Stimulated activated CD8-positive, alpha-beta memory T cell treated with anti-CD3 and anti-CD28 coated beads, Interleukin-4, amount 100 ng/mL, for 24 hours (primary cell): ENCODE results near the gene ZNF860.
"Not testable (repeated sequence)": the region's sequence is repeated elsewhere in the genome, so short reads cannot be mapped to it uniquely, and the experiment has no call there.

ENCODE experiments used
- DNase-seq: peaks from one replicate; pipeline ENCODE4 v3.0.0-alpha.2; 2020; ENCODE audit warnings: low read depth

ZNF860 gene

DNA sequence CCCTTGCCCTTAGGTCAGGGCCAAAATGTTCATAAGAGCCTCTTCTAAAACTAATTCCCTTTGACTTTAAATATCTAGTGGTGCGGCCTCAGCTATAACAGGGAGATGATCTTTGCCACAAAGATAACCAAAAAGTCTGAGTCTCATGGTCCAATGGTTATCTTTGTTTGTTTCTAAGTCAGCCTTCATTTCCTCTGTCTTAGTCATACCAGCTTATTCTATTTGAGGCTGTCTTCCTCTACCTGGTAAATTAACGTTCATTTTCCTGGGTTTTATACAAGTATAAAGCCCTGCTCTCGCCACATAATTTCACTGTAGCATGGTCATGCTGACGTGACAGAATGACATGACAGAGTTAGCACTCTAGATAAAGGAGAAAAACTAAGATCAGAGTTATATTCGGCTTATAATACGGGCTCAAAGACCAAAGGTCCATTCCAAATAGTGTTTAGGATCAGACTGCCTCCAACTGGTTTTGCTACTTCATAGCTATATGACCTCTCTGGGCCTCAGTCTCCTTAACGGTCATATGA is 18.4 kb downstream of the ZNF860 start:
- DNase-seq, result no peak

DNA sequence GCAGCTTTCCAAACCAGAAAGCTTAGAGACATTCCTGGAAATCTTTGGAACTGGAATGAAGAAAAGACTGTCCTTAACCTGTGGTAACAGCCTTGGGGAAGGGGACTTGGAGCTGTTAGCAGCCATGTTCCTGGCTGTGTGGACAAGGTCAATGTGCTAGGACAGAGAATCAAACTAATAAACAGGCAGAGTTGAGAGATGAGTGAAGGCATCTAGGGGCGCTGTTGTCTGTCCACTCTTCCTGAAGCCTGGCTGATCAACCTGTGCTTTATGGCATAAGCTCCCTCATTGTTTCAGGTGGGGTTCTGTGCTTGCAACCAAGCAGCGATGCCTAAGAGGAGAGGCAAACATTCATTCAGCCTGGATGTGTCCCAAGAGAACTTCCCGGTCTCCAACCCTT is 19.3 kb downstream of the ZNF860 start:
- DNase-seq, result no peak

DNA sequence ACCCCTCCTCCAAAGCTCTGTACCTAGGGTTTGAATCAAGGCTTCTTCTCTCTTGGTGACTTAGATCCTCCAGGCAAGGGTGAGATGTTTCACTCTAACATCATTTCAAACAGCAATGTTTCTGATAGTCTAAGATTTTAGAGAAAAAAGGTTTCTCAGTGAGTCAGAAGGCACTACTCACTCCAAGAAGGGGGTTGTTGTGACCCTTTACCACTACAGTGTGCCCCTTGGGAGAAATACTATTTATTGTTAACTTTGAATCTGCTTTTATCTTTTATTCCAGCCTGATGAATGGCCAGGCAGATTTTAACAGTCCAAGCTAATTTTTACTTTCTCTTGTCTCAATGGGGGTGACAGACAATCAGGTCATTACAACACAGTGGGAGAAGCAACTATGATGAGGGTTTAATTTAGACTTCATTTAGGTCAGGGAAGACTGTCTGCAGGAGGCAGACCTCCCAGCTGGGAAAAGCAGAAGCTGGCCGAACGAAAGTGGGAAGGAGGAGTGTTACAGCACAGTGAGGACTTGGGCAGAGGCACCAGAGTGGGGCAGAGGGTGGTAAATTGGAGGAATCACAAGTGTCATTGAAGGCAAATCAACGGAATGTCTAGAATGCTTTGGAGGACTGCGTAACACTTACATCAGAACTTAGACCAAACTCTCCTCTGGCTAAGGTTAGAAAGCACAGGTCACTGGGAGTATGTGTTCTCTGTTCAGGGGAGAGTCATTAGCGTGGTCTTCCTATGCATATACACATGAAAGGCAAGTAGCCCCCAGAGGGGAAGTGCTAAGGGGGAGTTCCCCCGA is 21.2 kb downstream of the ZNF860 start:
- DNase-seq, result no peak

DNA sequence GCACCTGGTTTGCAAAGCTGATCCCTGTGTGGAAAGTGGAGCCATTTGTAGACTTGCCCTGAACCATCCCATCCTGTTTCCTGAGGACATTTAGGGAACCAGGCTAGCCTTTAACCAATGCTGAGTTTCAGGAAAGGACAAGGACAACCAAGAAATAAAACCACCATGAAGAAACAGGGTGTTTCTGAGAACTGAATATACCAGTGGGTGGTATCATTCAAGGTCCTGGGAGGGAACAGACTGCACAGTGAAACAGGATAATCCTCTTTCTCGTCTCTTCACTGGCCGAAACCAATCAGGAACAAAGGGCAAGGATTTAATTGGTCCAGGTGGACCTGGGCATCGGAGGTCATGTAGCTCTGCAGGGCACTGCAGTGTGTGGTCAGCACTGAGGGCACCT is 21.8 kb downstream of the ZNF860 start:
- DNase-seq, result no peak

DNA sequence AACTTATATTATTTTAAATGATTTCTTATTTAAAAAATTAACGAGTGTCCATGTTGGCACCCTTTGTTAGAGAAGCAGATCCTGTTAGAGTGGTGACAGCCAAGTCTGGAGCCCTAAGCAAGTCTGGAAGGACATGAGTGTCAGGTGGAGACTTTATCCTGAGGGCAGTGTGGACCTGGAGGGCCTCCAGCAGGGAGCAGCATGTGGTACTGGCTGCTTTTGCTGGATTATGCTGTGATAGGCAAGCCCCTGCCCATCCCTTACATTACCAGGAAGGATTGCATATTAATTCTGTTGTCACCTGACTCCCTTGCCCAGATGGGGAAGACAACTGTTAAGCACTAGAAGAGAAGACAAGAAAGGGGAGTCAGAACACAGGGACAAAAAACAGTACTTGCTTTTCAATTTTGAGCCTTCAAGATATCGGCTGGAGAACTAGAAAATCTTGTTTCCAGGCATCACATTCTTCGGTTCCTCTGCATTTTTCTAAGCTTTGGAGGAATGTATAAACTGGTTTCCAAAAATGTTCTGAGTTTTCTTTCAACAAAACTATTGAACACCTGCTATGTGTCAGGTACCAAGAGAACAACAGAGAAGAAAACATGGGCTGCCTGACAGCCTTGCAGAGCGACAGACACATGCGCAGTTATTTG is 22.7 kb downstream of the ZNF860 start:
- no peak for DNase-seq

DNA sequence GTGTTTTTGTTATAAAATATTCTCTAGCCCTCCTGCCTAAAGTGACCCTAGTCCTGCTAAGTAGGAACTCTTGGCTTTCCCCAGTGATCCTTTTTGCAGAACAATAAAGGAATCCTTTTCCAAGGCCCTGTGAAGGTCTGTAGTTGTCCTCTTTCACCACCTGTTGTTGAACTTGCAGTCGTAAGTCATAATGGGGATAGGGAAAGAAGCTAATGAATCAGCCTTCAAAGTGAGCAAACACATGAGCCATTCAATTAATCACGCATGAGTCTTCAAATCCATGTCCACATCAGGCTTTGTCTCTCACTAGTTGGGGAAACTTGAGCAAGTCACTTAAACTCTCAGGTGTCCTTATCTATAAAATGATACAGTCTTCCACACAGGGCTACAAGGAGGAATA is 27.6 kb downstream of the ZNF860 start:
- no peak for DNase-seq

DNA sequence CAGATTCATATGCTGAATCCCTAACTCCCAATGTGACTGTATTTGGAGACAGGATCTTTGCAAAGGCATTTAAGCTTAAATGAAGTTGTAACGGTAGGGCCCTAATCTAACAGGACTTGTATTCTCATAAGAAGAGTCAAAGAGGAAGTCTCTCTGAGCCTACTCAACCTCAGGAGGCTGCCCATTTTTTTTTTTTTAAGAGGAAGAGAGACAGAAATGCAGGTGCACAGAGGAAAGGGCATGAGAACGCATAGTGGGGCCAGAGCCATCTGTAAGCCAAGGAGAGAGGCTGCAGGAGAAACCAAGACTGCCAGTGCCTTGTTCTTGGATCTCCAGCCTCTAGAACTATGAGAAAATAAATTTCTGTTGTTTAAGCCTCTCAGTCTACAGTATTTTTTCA is 28.4 kb downstream of the ZNF860 start:
- no peak for DNase-seq

DNA sequence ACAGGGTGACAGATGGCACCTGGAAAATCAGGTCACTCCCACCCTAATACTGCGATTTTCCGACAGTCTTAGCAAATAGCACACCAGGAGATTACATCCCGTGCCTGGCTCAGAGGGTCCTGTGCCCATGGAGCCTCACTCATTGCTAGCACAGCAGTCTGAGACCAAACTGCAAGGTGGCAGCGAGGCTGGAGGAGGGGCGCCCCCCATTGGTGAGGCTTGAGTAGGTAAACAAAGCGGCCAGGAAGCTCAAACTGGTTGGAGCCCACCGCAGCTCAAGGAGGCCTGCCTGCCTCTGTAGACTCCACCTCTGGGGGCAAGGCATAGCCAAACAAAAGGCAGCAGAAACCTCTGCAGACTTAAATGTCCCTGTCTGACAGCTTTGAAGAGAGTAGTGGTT is 29.1 kb downstream of the ZNF860 start:
- not testable (repeated sequence) for DNase-seq

DNA sequence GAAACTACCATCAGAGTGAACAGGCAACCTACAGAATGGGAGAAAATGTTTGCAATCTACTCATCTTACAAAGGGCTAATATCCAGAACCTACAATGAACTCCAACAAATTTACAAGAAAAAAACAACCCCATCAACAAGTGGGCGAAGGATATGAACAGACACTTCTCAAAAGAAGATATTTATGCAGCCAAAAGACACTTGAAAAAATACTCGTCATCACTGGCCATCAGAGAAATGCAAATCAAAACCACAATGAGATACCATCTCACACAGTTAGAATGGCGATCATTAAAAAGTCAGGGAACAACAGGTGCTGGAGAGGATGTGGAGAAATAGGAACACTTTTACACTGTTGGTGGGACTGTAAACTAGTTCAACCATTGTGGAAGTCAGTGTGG is 34.1 kb downstream of the ZNF860 start:
- DNase-seq, result not testable (repeated sequence)

DNA sequence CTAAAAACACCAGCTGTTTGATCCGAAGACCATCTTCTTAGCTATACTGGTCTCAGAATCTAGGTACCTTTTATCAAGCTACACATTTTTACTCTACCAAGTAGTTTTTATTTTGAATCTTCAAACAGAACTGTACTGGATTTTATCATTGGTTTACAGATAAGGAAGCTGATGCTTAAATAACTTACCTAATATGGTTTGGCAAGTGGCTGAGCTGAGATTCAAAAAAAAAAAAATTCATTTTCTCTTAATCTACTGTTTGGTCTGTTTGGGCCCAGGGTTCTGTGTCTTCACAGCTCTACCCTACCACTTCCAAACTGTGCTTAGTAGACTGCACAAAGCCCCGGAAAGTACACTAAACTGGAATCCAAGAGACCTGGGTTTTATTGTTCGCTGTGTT is 35.7 kb downstream of the ZNF860 start:
- no peak for DNase-seq

DNA sequence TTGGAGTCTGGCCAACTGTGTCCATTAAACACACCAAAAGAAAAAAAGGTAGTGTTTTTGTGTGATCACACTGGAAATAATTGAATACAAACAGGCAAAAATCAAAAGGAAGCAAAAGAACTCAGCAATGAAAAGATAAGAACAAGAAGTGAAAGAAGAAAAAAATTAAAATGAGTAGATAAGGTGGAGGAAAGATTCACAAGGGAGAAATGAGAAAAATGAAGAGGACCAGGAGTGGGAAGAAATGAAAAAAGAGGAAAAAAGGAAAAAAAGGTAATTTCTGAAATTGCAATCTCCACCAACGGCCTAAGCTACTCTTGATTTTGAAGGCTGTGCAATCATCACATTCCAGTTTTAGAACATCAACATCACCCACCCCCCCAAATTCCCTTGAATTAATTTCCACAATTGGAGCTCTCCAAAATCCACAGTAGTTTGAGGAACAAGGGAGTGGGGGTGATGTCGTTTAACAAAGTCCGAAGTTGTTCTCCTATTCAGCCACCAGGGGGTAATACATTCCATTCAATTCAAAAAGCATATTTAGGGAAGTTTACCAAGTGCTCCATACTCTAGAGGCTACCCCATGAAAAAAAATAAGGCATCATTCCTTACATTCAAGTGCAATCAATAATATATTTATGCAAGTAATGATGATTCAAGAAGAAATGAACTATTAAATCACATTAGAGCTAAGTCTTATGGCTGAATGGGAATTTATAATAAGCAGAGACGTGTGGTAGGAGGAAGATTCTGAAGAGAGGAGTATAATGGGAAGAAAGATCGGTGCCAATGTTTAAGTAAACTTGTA is 37.4 kb downstream of the ZNF860 start:
- no peak for DNase-seq

DNA sequence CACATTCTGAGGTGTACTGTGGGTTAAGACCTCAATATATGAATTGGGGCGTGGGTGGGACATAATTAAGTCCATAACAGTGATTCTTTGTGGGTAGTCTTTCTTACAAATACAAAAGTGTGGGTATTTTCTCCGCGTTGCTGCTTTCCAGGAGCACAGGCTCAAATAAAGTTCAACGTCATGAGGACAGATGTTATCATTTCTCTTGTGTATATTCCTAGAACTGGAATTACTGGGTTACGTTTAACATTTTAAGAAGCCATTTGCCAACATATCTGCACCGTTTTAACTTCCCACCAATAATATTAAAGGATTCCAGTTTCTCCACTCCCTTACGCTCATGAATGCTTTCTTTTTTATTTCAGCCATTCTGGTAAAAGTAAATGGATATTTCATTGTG is 39.6 kb downstream of the ZNF860 start:
- no peak for DNase-seq

DNA sequence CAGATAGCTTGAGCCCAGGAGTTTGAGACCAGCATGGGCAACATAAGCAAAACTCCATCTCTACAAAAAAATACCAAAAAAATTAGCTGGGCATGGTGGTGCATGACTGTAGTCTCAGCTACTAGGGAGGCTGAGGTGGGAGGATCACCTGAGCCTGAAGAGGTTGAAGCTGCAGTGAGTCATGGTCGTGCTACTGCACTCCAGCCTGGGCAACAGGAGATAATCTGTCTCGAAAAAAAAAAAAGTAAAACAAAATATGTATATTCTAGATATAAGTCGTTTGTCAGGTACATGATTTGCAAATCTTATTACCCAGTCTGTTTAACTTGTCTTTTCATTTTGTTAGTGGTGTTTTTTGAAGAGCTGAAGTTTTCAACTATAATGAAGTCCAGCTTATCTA is 40.2 kb downstream of the ZNF860 start:
- DNase-seq, result no peak

DNA sequence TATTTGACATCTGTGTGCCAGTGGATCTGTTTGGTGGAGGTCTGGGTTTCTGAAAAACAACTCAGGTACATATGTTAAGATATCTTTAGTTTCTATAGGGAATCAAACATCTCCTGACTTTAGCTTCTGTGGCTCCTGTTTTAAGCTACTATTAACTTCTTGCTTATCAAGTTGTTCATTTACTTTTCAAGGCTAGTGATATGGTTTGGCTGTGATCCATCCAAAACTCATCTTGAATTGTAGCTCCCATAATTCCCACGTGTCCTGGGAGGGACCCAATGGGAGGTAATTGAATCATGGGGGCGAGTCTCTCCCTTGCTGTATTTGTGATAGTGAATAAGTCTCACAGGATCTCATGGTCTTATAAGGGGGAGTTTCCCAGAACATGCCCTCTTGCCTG is 41.4 kb downstream of the ZNF860 start:
- DNase-seq, result no peak

DNA sequence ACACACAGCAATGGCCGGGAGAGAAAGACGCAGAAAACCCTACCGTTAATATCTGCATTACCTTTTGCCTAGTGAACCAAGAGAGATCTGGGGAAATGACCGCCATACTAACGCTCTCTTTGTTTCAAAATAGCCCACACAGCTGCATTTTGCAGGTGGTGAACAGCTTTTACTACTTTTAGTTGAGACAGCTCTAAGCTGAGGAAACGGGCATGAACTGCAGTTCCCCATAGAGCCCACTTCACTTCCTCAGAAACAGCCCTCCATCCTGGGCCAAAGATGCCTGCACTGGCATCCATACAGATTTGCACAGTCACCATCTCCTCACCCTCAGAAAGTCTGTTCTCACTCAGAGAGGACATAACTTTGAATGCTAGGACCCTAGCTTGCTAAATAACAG is 45.0 kb downstream of the ZNF860 start:
- DNase-seq, result no peak

DNA sequence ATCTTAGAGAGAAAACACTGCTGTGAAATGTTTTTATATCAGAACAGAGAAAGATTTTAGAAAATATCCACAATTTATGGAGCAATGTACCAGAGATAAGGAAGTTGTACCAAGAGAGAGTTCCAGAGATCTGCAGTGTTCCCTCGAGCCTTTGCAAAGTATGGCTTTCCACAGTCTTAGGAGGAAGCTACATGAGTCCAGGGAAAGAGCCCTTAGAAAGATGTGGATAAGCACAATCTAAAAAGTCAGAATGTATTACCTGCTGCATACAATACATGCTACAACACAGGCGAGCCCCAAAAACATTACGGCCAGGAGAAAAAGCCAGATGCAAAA is 56.4 kb downstream of the ZNF860 start:
- no peak for DNase-seq

DNA sequence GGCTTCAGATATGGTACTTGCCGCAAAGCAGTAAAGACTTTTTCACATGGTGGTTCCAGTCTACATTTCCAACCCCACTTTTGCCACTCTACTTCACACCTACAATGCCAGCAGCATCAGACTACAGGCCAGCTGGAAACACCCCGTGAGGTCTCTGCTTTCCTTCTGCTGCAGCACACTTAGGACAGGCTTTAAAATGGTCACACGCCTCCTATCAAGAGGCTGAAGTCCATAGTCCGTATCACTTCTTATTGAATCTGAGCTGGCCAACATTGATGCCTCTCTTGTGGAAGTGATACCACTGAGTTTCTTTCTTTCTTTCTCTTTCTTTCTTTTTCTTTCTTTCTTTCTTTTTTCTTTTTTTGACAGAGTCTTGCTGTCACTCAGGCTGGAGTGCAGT is 59.8 kb downstream of the ZNF860 start:
- DNase-seq, result no peak
